Stromal cell of bone marrow (primary cell): ENCODE data around the gene HRAS.
"Not testable (repeated sequence)": the region's sequence is repeated elsewhere in the genome, so short reads cannot be mapped to it uniquely, and the experiment has no call there.

Experiments
- DNase-seq: peaks from one replicate; pipeline ENCODE4 v3.0.0-alpha.2; 2012; ENCODE audit warnings: low read depth

The HRAS gene

GRCh38 chr11:532986-533585 lies 2.3 kb downstream of the HRAS start:
- no peak for DNase-seq

- no peak for DNase-seq
Measured at GRCh38 chr11:532527-532985, 2.8 kb downstream of the HRAS start.

- DNase-seq = no peak
Measured at GRCh38 chr11:531919-532526, 3.4 kb downstream of the HRAS start.

GRCh38 chr11:530960-531831 lies 4.2 kb downstream of the HRAS start:
- no peak for DNase-seq

- DNase-seq = no peak
Measured at GRCh38 chr11:529728-530411, 5.5 kb downstream of the HRAS start.

GRCh38 chr11:528815-529727 lies 6.3 kb downstream of the HRAS start:
- no peak for DNase-seq

GRCh38 chr11:528166-528814 lies 7.1 kb downstream of the HRAS start:
- DNase-seq = no peak

- no peak for DNase-seq
Measured at GRCh38 chr11:526192-526591, 9.2 kb downstream of the HRAS start.

- DNase-seq = no peak
Measured at GRCh38 chr11:521177-521688, 14.1 kb downstream of the HRAS start.

GRCh38 chr11:520428-521176 lies 14.8 kb downstream of the HRAS start:
- DNase-seq = no peak

GRCh38 chr11:518463-519202 lies 16.7 kb downstream of the HRAS start:
- peak; percentile 95 for DNase-seq

GRCh38 chr11:516918-517685 lies 18.3 kb downstream of the HRAS start:
- not testable (repeated sequence) for DNase-seq

GRCh38 chr11:516400-516799 lies 19.0 kb downstream of the HRAS start:
- no peak for DNase-seq

- DNase-seq = no peak
Measured at GRCh38 chr11:515131-515530, 20.2 kb downstream of the HRAS start.

- DNase-seq = no peak
Measured at GRCh38 chr11:514606-515005, 20.8 kb downstream of the HRAS start.

GRCh38 chr11:512761-513595 lies 22.4 kb downstream of the HRAS start:
- no peak for DNase-seq

- no peak for DNase-seq
Measured at GRCh38 chr11:508956-509355, 26.4 kb downstream of the HRAS start.
